Panc1 (cell line): ENCODE results near the gene CDK18. TPM values are rescaled to one million over a fixed set of nuclear protein-coding genes. Genes with fewer than 3 reads are reported as not detected.

Source experiments
- ATAC-seq: fragments of 200-7000 bp; cut with Tn5 transposase; 2 replicates; pipeline ENCODE4 v1.9.1; 2020; ENCODE audit warnings: mild to moderate bottlenecking, moderate library complexity
- BruUV-seq: library from RNA; stranded (reverse); fragments of 400-500 nt; replicated peaks from 2 replicates; lab custom pipeline; 2021; lab: Mats Ljungman, UMichigan
- CTCF ChIA-PET: fragments of 300-600 bp; sonication (Branson Sonifier 250); formaldehyde crosslinking; loops from one replicate; lab custom pipeline; 2022; ENCODE audit warnings: antibody characterized with exemption; lab: Charles Lee
- POLR2A ChIA-PET: fragments of 300-600 bp; sonication (Branson Sonifier 250); formaldehyde crosslinking; loops from one replicate; lab custom pipeline; 2022; ENCODE audit warnings: antibody characterized with exemption; lab: Charles Lee
- DNase-seq: peaks from one replicate; pipeline ENCODE4 v3.0.0-alpha.2; 2010; ENCODE audit warnings: low read depth, low spot score
- H3K27ac ChIP-seq: 2 replicates; pipeline ENCODE4 v1.5.1; 2011; ENCODE audit warnings: mild to moderate bottlenecking, low read length, inconsistent platforms
- H3K27me3 ChIP-seq: fragments of 200-500 bp; sonication (Bioruptor generic); 2 replicates; pipeline ENCODE4 v1.6.0; 2014; ENCODE audit warnings: low read length, inconsistent platforms; ENCODE audit not compliant: control insufficient read depth, insufficient read depth
- H3K36me3 ChIP-seq: fragments of 200-500 bp; sonication (Bioruptor generic); 2 replicates; pipeline ENCODE4 v1.5.1; 2014; ENCODE audit warnings: inconsistent platforms, mild to moderate bottlenecking, low read length, moderate library complexity; ENCODE audit not compliant: control insufficient read depth, insufficient read depth
- H3K4me1 ChIP-seq: 2 replicates; pipeline ENCODE4 v1.5.1; 2011; ENCODE audit warnings: inconsistent platforms, mild to moderate bottlenecking, low read length, moderate library complexity; ENCODE audit not compliant: control insufficient read depth, insufficient read depth
- H3K4me3 ChIP-seq, 2 experiments: 2 replicates each; pipeline ENCODE4 v1.5.1; 2011 to 2012; ENCODE audit warnings: low read depth in 2 of 2, low read length in 2 of 2, mild to moderate bottlenecking in 2 of 2, inconsistent platforms in 1 of 2, moderate library complexity in 1 of 2
- H3K9me3 ChIP-seq: fragments of 200-500 bp; sonication (Bioruptor generic); 2 replicates; pipeline ENCODE4 v1.5.1; 2014; ENCODE audit warnings: low read depth, mild to moderate bottlenecking, inconsistent platforms, low read length, moderate library complexity; ENCODE audit not compliant: control insufficient read depth, insufficient read depth
- CTCF ChIP-seq: fragments of 450-650 bp; IDR thresholded peaks from 2 replicates; pipeline ENCODE4 v1.5.1; 2017; ENCODE audit warnings: mild to moderate bottlenecking
- POLR2AphosphoS5 ChIP-seq: IDR thresholded peaks from 2 replicates; pipeline ENCODE4 v1.6.1; 2012; ENCODE audit warnings: mild to moderate bottlenecking, low read depth, low read length, moderate library complexity
- SIN3A ChIP-seq: IDR thresholded peaks from 2 replicates; pipeline ENCODE4 v1.6.1; 2012; ENCODE audit warnings: low read depth, mild to moderate bottlenecking, low read length, moderate library complexity, borderline replicate concordance; ENCODE audit not compliant: insufficient read depth
- TCF7L2 ChIP-seq: IDR thresholded peaks from 2 replicates; pipeline ENCODE4 v1.6.1; 2011; ENCODE audit warnings: mild to moderate bottlenecking, low read depth, low read length, inconsistent platforms
- in situ Hi-C: cut with HindIII; loops from 2 replicates; pipeline ENCODE4 v1.10.0; 2016; ENCODE audit warnings: low sequenced_read_pairs, low pct_unique_long_range_greater_than_20kb
- intact Hi-C: fragments of 100-400 bp; cut with micrococcal nuclease; formaldehyde crosslinking; loops from one replicate; pipeline ENCODE4 v1.10.0; 2022; ENCODE audit not compliant: unreplicated experiment
- total RNA-seq: library from RNA; stranded (reverse); gene quantifications from one replicate; pipeline ENCODE4 v1.2.1, GENCODE V29; 2021; ENCODE audit not compliant: unreplicated experiment
- TF ChIP-seq, protein P1 (sequence below), 2 experiments: IDR thresholded peaks; 2 replicates each; pipeline ENCODE4 v1.6.1; 2011 to 2012; ENCODE audit warnings: low read depth in 2 of 2, control low read depth in 1 of 2, low read length in 1 of 2, mild to moderate bottlenecking in 1 of 2, moderate library complexity in 1 of 2; ENCODE audit not compliant: insufficient read depth in 1 of 2

CDK18 gene
- total RNA-seq, 1 experiment from 2014 or later, result 7.0 TPM

- Histone ChIP-seq H3K4me3 (no peak overlapping the region), H3K36me3 (no peaks in the 10 kb centered on the region), H3K27ac (no peak overlapping the region), H3K4me1 (peaks cover 7% of the 10 kb centered on the region), H3K9me3 (no peaks in the 10 kb centered on the region), H3K27me3 (no peaks in the 10 kb centered on the region)
- no TSS peak for BruUV-seq
- no peak for TF ChIP-seq POLR2AphosphoS5
- TF ChIP-seq TCF7L2, result no peak
- no peak for TF ChIP-seq SIN3A
- no peak for TF ChIP-seq CTCF
- ChIA-PET POLR2A (no interaction called here), CTCF (interaction anchor here (0.6 to 5.2 kb wide), 11 partner anchors 15 to 200 kb away, joined by 3 to 92 read pairs (median 7); no protein-coding TSS in a partner anchor)
- DNase-seq (no peak), ATAC-seq (no peak)
- intact Hi-C loops, result no loop called here
- in situ Hi-C loops, result no loop called here
Observed at GRCh38 chr1:205523261-205523890, 18.9 kb downstream of the CDK18 start.

DNA sequence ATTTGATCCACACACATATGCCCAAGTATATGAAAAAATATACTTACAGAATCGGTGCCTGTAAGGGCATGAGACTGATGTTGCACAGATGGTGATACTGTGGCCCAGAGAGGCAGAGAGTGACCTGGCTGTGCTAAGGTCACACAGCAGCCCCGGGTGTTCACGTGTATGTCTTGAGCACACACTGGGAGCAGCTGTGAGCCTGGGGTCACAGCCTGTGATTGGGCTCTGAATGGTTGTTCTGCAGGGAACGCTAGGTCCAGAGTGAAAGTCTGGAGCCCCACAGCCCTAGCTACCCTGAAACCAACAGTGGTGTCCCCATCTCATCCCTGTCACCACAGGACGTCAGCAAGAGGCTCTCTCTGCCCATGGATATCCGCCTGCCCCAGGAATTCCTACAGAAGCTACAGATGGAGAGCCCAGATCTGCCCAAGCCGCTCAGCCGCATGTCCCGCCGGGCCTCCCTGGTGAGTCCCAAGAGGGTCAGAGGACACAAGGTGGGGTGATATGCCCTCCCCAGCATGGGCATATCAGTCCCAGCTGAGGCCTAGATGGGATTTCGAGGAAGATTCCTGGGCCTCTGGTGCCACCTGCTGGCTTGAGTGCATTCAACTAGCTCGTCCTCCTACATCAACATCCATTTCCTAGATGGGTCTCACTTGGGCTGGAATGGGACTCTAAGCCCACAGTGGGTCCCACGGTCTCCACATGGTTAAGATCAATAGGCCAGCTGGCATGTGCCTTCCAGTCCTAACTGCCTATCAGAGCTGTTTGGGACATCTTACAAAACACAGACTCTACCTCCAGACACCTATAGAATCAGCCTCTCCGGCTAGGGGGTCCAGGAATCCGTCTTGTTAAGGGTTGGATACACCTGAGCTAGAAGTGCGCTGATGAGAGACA, 19.7 kb downstream of the CDK18 start:
- POLR2A ChIA-PET, result no interaction called here
- TF ChIP-seq TCF7L2 (no peak), POLR2AphosphoS5 (no peak), SIN3A (no peak), CTCF (peak; percentile 86)
- TF ChIP-seq, protein P1, sequence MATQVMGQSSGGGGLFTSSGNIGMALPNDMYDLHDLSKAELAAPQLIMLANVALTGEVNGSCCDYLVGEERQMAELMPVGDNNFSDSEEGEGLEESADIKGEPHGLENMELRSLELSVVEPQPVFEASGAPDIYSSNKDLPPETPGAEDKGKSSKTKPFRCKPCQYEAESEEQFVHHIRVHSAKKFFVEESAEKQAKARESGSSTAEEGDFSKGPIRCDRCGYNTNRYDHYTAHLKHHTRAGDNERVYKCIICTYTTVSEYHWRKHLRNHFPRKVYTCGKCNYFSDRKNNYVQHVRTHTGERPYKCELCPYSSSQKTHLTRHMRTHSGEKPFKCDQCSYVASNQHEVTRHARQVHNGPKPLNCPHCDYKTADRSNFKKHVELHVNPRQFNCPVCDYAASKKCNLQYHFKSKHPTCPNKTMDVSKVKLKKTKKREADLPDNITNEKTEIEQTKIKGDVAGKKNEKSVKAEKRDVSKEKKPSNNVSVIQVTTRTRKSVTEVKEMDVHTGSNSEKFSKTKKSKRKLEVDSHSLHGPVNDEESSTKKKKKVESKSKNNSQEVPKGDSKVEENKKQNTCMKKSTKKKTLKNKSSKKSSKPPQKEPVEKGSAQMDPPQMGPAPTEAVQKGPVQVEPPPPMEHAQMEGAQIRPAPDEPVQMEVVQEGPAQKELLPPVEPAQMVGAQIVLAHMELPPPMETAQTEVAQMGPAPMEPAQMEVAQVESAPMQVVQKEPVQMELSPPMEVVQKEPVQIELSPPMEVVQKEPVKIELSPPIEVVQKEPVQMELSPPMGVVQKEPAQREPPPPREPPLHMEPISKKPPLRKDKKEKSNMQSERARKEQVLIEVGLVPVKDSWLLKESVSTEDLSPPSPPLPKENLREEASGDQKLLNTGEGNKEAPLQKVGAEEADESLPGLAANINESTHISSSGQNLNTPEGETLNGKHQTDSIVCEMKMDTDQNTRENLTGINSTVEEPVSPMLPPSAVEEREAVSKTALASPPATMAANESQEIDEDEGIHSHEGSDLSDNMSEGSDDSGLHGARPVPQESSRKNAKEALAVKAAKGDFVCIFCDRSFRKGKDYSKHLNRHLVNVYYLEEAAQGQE (IDR thresholded peaks at IDR 0.05; ENCODE audit: insufficient read depth in 1 of 2, low read depth in 2 of 2, low read length in 1 of 2), result 0 out of 4 replicates have a peak, but pooled peaks of 1 of the 2 experiments have one; percentile 69

More for the DNA sequence above, 19.7 kb downstream of the CDK18 start:
- DNase-seq (peak; percentile 48), ATAC-seq (peak; percentile 80)
- intact Hi-C loops (loop anchor here (1.0 to 2.0 kb wide), 3 partner anchors 36 to 170 kb away; no protein-coding TSS in a partner anchor), in situ Hi-C loops (no loop called here)
- Histone ChIP-seq H3K9me3 (no peaks in the 10 kb centered on the region), H3K36me3 (no peaks in the 10 kb centered on the region), H3K27ac (no peak overlapping the region), H3K4me3 (no peak overlapping the region), H3K27me3 (no peaks in the 10 kb centered on the region), H3K4me1 (peaks cover 13% of the 10 kb centered on the region)
- CTCF ChIA-PET, result interaction anchor here (0.5 to 5.2 kb wide), 19 partner anchors 8 to 251 kb away, joined by 3 to 92 read pairs (median 4); no protein-coding TSS in a partner anchor
- no TSS peak for BruUV-seq
